Measurements from ENCODE around the gene TPSAB1.

Gene TPSAB1

DNA sequence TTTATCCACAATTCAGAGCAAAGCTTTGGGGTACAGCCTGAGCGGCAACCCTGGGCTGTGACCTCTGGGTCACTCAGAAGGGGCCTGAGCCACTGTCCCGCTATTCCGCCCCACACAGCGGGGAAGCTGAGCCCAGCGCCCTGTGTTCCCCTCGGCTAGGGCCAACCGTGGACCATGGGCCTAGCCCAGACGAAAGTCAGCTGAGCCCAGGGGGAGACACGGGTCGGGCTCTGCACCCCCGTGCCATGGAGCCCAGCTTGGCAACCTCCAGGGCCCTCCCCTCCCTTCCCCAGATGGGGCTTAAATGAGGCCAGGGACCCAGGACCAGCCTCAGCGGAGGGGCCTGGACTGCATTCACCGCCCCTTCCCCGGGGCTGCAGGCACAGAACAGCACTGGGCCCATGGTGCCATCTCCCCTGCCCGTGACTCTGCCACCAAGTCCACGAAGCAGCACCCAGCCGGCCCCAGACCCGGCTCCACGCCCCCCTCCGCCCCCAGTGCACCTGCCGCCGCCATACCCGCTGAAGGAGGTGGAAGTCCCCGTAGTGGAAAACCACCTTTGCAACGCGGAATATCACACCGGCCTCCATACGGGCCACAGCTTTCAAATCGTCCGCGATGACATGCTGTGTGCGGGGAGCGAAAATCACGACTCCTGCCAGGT, 17.2 kb downstream of the TPSAB1 start:
- peak in 1 of 2 experiments; percentile 7 for DNase-seq (ENCODE audit: low spot score in 2 of 2)
- Histone ChIP-seq H3K27me3 (ENCODE audit: low read depth) (peaks cover 28% of the 10 kb centered on the region), H3K9me3 (no peaks in the 10 kb centered on the region), H3K36me3 (replicated peaks) (no peaks in the 10 kb centered on the region), H3K4me3 (no peak overlapping the region), H3K4me1 (no peaks in the 10 kb centered on the region)
- in situ Hi-C loops (cut with MboI; ENCODE audit: low sequenced_read_pairs), result no loop called here

GRCh38 chr16:1258225-1258600, 17.7 kb downstream of the TPSAB1 start:
- H3K4me3 ChIP-seq, result no peak overlapping the region
- no peaks in the 10 kb centered on the region for H3K9me3 ChIP-seq
- no peaks in the 10 kb centered on the region for H3K36me3 ChIP-seq (replicated peaks)
- DNase-seq (ENCODE audit: low spot score in 2 of 2), result peak in 1 of 2 experiments; percentile 8
- no peaks in the 10 kb centered on the region for H3K4me1 ChIP-seq
- H3K27me3 ChIP-seq (ENCODE audit: low read depth), result peaks cover 28% of the 10 kb centered on the region
- in situ Hi-C loops (cut with MboI; ENCODE audit: low sequenced_read_pairs), result no loop called here

DNA sequence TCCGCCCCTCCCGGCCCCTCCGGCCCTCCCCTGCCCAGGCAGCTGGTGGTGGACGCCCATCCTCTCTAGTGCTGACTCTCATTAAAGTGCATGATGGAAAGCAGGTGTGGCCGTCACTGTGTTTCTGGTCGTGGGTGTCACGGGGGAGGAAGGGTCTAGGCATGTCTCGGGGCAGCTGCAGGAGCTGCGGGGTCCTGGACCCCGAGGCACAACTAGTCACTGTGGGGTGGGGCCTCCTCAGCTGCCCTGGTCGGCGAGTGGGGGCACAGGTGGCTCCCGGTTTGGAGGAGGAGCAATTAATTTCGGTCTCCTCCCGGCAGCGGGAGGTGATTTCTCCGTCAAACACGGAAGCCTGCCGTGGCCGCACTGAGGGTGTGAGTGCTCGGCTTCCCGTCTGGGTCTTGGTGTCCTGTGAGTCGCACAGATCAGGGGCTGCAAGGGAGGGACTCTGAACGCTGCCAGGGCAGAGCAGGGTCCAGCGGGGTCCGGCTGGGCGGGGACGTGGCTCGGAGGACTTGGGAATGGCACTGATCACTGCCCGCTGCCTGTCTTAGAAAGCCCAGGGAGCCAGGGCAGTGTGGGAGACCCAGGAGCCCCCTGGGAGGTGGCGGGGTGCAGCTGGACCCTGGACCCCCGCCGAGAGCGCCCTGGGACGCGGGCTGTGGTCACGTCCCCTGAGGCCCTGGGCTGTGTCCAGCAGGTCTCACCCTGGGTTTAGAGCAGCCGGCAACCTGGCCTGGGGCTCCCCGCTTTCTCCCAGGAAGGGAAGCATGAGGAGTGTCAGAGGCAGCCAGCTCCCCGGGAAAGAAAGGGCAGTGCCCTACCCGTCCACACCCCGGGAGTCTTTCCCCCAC, 18.6 kb downstream of the TPSAB1 start:
- peak in 1 of 2 experiments; percentile 23 for DNase-seq (ENCODE audit: low spot score in 2 of 2)
- Histone ChIP-seq H3K9me3 (no peaks in the 10 kb centered on the region), H3K36me3 (replicated peaks) (no peaks in the 10 kb centered on the region), H3K4me1 (no peaks in the 10 kb centered on the region), H3K4me3 (no peak overlapping the region), H3K27me3 (ENCODE audit: low read depth) (peaks cover 28% of the 10 kb centered on the region)
- in situ Hi-C loops (cut with MboI; ENCODE audit: low sequenced_read_pairs), result no loop called here

GRCh38 chr16:1259760-1260068, 19.2 kb downstream of the TPSAB1 start:
- H3K4me1 ChIP-seq, result no peaks in the 10 kb centered on the region
- no peaks in the 10 kb centered on the region for H3K36me3 ChIP-seq (replicated peaks)
- no peak for DNase-seq (ENCODE audit: low spot score in 2 of 2)
- H3K4me3 ChIP-seq, result no peak overlapping the region
- H3K9me3 ChIP-seq, result no peaks in the 10 kb centered on the region
- in situ Hi-C loops (cut with MboI; ENCODE audit: low sequenced_read_pairs), result no loop called here
- H3K27me3 ChIP-seq (ENCODE audit: low read depth), result peaks cover 28% of the 10 kb centered on the region

DNA sequence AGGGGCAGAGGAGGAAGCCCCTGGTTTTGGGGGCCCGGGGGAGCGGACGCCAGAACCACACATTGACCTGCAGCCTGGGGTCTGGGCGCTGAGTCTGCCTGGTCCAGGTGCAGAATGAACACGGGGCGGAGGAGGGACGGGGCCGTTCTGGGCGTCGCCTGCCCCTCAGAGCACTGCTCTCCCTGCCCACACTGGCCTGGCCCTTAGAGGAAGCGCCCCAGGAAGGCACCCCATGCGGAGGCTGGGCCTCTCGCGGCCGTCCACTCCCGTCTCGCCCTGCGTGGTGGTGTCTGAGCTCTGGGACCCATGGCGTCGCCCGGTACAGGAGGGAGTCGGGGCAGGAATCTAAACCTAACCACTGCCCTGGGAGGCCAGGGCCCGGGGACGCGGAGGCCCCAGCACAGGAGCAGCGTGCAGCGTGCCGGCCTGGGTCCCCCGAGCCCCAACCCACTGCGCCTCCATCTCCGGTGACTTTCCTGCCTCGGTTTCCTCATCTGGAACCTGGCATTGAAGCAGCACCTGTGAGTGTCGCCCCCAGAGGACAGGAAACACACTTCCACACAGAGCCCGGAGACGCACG, 19.7 kb downstream of the TPSAB1 start:
- Histone ChIP-seq H3K27me3 (ENCODE audit: low read depth) (peaks cover 28% of the 10 kb centered on the region), H3K4me1 (no peaks in the 10 kb centered on the region), H3K36me3 (replicated peaks) (no peaks in the 10 kb centered on the region), H3K4me3 (no peak overlapping the region), H3K9me3 (no peaks in the 10 kb centered on the region)
- in situ Hi-C loops (cut with MboI; ENCODE audit: low sequenced_read_pairs), result no loop called here
- no peak for DNase-seq (ENCODE audit: low spot score in 2 of 2)

DNA sequence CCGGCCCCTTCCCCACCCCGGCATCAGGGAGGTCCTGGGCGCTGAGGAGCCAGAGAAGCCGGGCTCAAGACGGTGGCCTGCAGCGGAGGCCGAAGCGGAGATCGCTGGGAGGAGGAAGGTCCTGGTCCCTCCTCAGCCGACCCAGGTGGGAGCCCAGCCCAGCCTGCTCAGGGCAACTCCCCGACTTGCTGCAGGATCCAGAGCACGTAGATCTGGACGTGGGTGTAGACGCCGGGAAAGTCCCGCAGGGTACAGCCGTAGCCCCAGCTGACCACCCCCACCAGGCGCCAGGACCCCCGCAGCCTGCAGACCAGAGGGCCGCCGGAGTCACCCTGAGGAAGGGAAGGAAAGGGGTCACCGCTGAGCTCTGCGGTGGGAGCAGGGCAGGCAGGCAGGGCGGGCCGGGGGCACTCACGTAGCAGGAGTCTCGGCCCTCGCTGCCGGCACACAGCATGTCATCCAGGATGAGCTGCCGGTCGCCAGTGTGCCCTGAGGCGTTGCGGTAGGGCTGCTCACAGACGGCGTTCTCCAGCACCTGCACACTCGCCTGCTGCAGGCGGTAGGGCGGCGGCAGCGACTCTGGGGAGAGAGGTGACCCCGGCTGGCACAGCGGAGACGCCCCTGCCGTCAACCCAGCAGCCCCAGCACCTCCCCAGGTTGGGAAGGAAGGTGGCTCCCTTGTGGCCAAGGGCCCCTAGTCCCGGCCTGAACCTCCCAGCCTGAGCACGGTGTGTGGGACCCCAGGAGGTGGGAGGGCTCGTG, 20.8 kb downstream of the TPSAB1 start:
- in situ Hi-C loops (cut with MboI; ENCODE audit: low sequenced_read_pairs), result no loop called here

DNA sequence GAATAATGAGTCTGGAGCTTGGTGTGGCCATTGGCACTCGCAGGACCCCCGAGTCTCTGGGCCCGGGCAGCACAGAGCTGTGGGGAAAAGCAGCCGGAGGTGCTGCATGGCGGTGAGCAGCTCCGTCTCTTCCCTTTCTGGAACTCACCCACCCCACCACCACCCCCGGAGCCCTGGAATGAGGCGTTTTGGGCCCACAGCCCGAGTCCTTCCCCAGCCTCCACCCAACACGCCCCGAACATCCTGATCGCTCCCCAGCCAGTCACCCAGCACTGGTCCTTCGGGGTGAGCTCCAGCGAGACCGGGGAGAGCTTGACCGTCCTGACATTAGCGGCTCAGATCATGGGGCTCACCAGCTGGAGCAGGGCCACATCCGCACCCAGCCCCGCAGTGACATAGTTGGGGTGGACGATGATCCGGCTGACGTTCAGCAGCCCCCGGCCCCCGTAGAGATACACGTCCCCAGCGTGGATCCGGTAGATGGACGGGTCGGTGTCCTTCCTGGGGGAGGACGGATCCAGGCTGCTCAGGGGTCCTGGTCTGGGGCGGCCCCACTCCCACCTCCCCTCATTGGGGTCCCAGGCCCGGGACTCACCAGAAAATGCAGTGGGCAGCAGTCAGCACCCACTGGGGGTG, 21.8 kb downstream of the TPSAB1 start:
- Histone ChIP-seq H3K4me3 (no peak overlapping the region), H3K9me3 (no peaks in the 10 kb centered on the region), H3K27me3 (ENCODE audit: low read depth) (peaks cover 28% of the 10 kb centered on the region), H3K36me3 (replicated peaks) (no peaks in the 10 kb centered on the region), H3K4me1 (no peaks in the 10 kb centered on the region)
- DNase-seq (ENCODE audit: low spot score in 2 of 2), result no peak
- in situ Hi-C loops (cut with MboI; ENCODE audit: low sequenced_read_pairs), result no loop called here

More for the DNA sequence above, 20.8 kb downstream of the TPSAB1 start:
- no peaks in the 10 kb centered on the region for H3K9me3 ChIP-seq
- no peaks in the 10 kb centered on the region for H3K4me1 ChIP-seq
- H3K4me3 ChIP-seq, result no peak overlapping the region
- no peaks in the 10 kb centered on the region for H3K36me3 ChIP-seq (replicated peaks)
- no peak for DNase-seq (ENCODE audit: low spot score in 2 of 2)
- peaks cover 28% of the 10 kb centered on the region for H3K27me3 ChIP-seq (ENCODE audit: low read depth)

- H3K9me3 ChIP-seq, result no peaks in the 10 kb centered on the region
- peaks cover 28% of the 10 kb centered on the region for H3K27me3 ChIP-seq (ENCODE audit: low read depth)
- H3K4me1 ChIP-seq, result no peaks in the 10 kb centered on the region
- no peaks in the 10 kb centered on the region for H3K36me3 ChIP-seq (replicated peaks)
- in situ Hi-C loops (cut with MboI; ENCODE audit: low sequenced_read_pairs), result no loop called here
- H3K4me3 ChIP-seq, result no peak overlapping the region
- DNase-seq (ENCODE audit: low spot score in 2 of 2), result no peak
These were observed 22.3 kb downstream of the TPSAB1 start for GRCh38 chr16:1262846-1263221.

- no peak for DNase-seq (ENCODE audit: low spot score in 2 of 2)
- Histone ChIP-seq H3K36me3 (replicated peaks) (no peaks in the 10 kb centered on the region), H3K4me1 (no peaks in the 10 kb centered on the region), H3K9me3 (no peaks in the 10 kb centered on the region), H3K27me3 (ENCODE audit: low read depth) (peaks cover 28% of the 10 kb centered on the region), H3K4me3 (no peak overlapping the region)
- in situ Hi-C loops (cut with MboI; ENCODE audit: low sequenced_read_pairs), result no loop called here
These were observed 23.3 kb downstream of the TPSAB1 start for GRCh38 chr16:1263591-1264344.

DNA sequence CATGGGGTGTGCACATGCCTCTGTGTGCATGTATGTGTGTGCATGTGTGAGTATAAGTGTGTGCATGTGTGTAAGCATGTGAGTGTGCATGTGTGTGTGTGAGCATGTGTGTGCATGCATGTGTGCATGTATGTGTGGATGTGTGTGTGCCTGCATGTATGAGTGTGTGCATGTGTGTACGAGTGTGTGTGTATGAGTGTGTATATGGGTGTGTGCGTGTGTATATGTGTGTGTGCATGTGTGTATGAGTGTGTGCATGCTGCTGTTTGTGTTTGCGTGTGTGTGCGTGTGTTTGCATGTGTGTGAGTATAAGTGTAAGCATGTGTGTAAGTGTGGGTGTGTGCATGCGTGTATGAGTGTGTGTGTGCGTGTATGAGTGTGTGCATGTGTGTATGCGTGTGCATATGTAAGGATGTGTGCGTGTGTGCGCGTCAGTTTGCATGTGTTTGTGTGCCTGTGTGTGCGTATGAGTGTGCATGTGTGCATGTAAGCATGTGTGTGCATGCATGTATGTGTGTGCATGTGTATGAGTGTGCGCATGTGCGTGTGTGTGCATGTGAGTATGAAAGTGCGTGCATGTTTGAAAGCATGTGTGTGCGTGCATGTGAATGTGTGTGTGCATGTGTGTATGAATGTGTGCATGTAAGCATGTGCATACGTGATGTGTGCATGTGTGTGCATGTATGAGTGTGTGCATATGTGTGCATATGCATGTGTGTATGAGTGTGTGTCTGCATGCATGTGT, 24.0 kb downstream of the TPSAB1 start:
- Histone ChIP-seq H3K9me3 (no peaks in the 10 kb centered on the region), H3K4me3 (no peak overlapping the region), H3K36me3 (replicated peaks) (no peaks in the 10 kb centered on the region), H3K27me3 (ENCODE audit: low read depth) (peaks cover 21% of the 10 kb centered on the region), H3K4me1 (no peaks in the 10 kb centered on the region)
- DNase-seq (ENCODE audit: low spot score in 2 of 2), result no peak
- in situ Hi-C loops (cut with MboI; ENCODE audit: low sequenced_read_pairs), result no loop called here

DNA sequence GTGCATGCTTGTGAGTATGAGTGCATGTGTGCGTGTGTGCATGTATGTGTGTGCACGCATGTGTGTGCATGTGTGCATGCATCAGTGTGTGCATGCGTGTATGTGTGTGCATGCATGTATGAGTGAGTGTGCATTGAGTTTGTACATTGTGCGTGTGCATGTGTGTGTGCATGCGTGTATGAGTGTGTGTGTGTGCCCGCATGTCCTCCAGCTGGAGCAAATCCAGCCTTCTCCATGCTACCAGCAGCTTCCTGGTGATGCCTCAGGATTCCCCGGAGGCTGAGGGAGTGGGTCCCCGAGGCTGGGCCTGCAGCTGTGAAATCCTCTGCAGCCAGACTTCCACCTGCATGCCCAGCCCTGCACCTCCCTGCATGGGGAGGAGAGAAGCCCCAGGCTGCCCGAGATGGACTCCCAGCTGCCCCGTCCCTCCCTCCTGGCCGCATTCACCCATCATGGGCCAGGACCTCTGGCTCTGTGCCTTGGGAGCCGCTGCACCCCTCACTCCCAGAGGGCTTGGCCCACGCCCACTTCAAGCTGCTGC, 24.7 kb downstream of the TPSAB1 start:
- DNase-seq (ENCODE audit: low spot score in 2 of 2), result no peak
- Histone ChIP-seq H3K4me1 (no peaks in the 10 kb centered on the region), H3K4me3 (no peak overlapping the region), H3K36me3 (replicated peaks) (no peaks in the 10 kb centered on the region), H3K9me3 (no peaks in the 10 kb centered on the region), H3K27me3 (ENCODE audit: low read depth) (peaks cover 15% of the 10 kb centered on the region)
- in situ Hi-C loops (cut with MboI; ENCODE audit: low sequenced_read_pairs), result no loop called here

- H3K27me3 ChIP-seq (ENCODE audit: low read depth), result peaks cover 12% of the 10 kb centered on the region; the same call in 1 of the 2 replicates
- no peaks in the 10 kb centered on the region for H3K4me1 ChIP-seq
- DNase-seq (ENCODE audit: low spot score in 2 of 2), result no peak
- no peaks in the 10 kb centered on the region for H3K36me3 ChIP-seq (replicated peaks)
- H3K9me3 ChIP-seq, result no peaks in the 10 kb centered on the region
- H3K4me3 ChIP-seq, result no peak overlapping the region
- in situ Hi-C loops (cut with MboI; ENCODE audit: low sequenced_read_pairs), result no loop called here
These were observed 25.3 kb downstream of the TPSAB1 start for GRCh38 chr16:1265826-1266225.
